SJSA1 (cell line): ENCODE results near the gene USP53. TPM values are rescaled to one million over a fixed set of nuclear protein-coding genes. Genes with fewer than 3 reads are reported as not detected.

Experiments used
- DNase-seq, 2 experiments: peaks; one replicate each; pipeline ENCODE4 v3.0.0-alpha.2; 2015 to 2020; ENCODE audit warnings: low spot score in 2 of 2, low read depth in 1 of 2
- H3K27ac ChIP-seq: fragments of 250-450 bp; sonication (Bioruptor Pico); 2 replicates; pipeline ENCODE4 v1.5.1; 2020; ENCODE audit warnings: mild to moderate bottlenecking, moderate library complexity
- H3K27me3 ChIP-seq: fragments of 250-450 bp; sonication (Bioruptor Pico); replicated peaks from 2 replicates; pipeline ENCODE4 v1.5.1; 2020; ENCODE audit warnings: mild to moderate bottlenecking, moderate library complexity
- H3K36me3 ChIP-seq: fragments of 250-450 bp; sonication (Bioruptor Pico); 2 replicates; pipeline ENCODE4 v1.5.1; 2020; ENCODE audit warnings: mild to moderate bottlenecking
- H3K4me1 ChIP-seq: fragments of 250-450 bp; sonication (Bioruptor Pico); replicated peaks from 2 replicates; pipeline ENCODE4 v1.6.1; 2021; ENCODE audit warnings: mild to moderate bottlenecking
- H3K4me3 ChIP-seq: fragments of 250-450 bp; sonication (Bioruptor Pico); 2 replicates; pipeline ENCODE4 v1.5.1; 2020; ENCODE audit warnings: mild to moderate bottlenecking
- H3K9me3 ChIP-seq: fragments of 250-450 bp; sonication (Bioruptor Pico); replicated peaks from 2 replicates; pipeline ENCODE4 v1.5.1; 2020; ENCODE audit warnings: mild to moderate bottlenecking
- total RNA-seq: library from RNA; depleted of rRNA; stranded (reverse); fragments of >200 nt; shearing (Covaris generic); gene quantifications from 2 replicates; pipeline ENCODE4 v1.2.3, GENCODE V29; 2014

The USP53 gene
- total RNA-seq, 1 experiment from 2014 or later, result 14.7 TPM

DNA sequence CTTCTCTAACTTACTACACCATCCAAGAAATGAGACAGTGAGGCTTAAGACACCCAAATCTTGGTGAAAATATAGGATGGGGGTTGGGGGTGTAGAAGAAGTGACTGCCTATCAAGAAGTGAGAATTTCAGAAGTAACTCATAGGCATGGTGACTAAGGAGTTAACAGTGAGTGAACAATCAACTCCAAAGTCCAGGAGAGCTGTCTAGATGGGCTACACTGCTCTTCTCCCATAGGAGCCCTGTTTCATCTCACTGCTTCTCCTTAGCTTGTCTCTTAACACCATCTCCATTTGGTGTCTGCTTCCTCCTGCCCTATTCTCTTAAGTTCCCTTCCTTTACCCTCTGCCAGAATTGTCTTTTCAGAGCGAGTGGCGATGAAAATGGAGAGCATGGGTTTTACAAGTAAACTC is 86.8 kb downstream of the USP53 start:
- Histone ChIP-seq H3K27me3 (no peaks in the 10 kb centered on the region), H3K9me3 (no peaks in the 10 kb centered on the region), H3K36me3 (peaks cover 28% of the 10 kb centered on the region), H3K4me1 (peaks cover 14% of the 10 kb centered on the region), H3K4me3 (peak overlapping the region; percentile 55), H3K27ac (peak overlapping the region; percentile 63)
- DNase-seq, result peak in 1 of 2 experiments; percentile 8

DNA sequence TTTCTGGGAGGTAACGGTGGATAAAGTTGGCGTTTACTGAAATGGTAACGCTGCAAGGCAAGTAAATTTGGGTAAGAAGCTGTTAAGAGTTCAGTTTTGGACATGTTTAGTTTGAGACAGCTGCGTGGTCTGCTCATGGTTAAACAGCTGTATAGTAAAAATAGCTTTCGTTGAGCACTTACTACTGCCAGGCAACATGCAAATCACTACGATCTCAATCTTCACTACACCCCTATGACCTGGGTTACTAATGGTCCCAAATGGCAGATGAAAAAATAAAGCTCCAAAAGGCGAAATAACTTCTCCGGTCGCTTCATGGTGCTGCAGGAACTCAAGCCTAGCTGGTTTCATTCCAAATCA is 87.2 kb downstream of the USP53 start:
- H3K4me3 ChIP-seq, result peak overlapping the region; percentile 55
- H3K27ac ChIP-seq, result peak overlapping the region; percentile 63
- H3K27me3 ChIP-seq, result no peaks in the 10 kb centered on the region
- H3K36me3 ChIP-seq, result peaks cover 28% of the 10 kb centered on the region
- peaks cover 14% of the 10 kb centered on the region for H3K4me1 ChIP-seq
- no peaks in the 10 kb centered on the region for H3K9me3 ChIP-seq
- DNase-seq, result peak in 1 of 2 experiments; percentile 8

DNA sequence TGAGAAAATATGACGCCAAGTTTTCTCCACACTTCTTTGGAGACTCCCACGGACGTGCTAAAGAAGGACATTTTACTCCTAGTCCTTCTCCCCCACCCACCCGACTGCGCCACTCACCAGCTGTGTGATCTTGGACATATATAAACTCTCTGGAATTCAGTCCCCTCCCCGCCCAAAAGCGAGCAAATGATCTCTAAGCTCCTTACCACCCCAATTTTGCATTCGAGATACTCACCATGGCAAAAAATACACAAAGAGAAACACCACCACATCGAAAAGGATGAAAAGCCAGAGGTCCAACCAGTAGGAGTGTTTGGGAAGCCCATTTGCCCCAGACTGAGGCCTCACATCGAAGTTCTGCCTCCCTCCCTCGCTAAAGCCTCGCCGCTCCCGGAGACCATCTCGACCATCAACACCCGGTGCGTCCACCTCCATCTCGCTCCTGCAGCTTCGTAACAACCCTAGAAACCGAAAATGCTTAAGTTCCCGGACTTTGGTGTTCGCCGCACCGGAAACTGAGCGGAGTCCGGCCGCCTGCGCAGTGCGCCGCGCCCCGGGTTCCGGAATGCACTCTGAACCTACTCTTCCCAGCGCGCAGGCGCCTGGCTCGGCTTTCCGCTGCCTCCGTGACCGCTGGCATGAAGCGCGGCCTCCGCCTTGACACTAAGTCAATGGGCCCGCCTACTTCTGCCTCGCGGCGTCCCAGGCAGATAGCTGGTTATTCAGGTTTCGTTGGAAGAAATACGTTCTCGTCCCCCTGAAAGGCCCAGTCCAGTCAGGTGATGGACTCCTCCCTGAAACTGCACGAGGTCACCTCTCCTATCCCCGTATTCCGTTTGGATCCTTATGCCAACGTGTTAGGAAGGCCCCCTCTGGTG is 87.8 kb downstream of the USP53 start:
- Histone ChIP-seq H3K4me3 (peak overlapping the region; percentile 55), H3K27ac (peak overlapping the region; percentile 63), H3K9me3 (no peaks in the 10 kb centered on the region), H3K36me3 (peaks cover 28% of the 10 kb centered on the region), H3K4me1 (peaks cover 14% of the 10 kb centered on the region), H3K27me3 (peaks cover under 1% of the 10 kb centered on the region; the same call in 1 of the 2 replicates)
- peak; percentile 85 to 92 for DNase-seq

DNA sequence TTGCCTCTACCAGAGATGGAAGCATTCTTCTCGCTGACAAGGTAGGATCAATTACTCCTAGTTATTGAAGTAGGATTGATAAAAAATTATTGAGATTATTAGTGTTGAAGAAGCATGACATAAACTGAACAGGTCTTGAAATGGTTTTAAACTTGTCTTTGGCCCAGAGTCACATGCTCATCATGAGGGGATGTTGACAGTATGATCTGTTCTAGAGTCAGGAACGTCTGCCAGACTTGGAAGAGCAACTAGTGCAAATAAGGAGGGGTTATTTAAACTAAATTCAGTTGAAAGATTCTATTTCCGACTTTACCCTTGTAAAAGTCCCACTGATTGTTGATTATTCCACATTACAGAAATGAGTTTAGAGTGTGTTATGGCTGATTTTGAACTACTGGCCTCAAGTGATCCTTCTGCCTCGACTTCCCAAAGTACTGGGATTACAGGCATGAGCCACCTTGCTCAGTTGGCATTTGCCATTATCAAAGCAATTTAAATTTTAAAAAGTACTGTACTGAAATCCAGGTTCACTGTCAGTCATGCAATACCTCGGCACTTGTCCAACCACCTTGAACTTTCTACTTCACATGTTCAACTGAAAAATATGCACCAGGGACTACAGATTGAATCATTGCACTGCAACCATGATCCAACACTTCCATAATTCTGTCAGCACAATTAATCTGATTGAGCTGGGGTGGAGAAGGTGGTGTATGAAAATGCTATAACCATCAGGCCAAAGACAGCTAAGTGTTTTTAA is 89.7 kb downstream of the USP53 start:
- peaks cover 9% of the 10 kb centered on the region for H3K27me3 ChIP-seq
- H3K27ac ChIP-seq, result no peak overlapping the region
- H3K9me3 ChIP-seq, result no peaks in the 10 kb centered on the region
- peaks cover 12% of the 10 kb centered on the region for H3K36me3 ChIP-seq
- DNase-seq, result no peak
- H3K4me3 ChIP-seq, result no peak overlapping the region
- peaks cover 14% of the 10 kb centered on the region for H3K4me1 ChIP-seq

DNA sequence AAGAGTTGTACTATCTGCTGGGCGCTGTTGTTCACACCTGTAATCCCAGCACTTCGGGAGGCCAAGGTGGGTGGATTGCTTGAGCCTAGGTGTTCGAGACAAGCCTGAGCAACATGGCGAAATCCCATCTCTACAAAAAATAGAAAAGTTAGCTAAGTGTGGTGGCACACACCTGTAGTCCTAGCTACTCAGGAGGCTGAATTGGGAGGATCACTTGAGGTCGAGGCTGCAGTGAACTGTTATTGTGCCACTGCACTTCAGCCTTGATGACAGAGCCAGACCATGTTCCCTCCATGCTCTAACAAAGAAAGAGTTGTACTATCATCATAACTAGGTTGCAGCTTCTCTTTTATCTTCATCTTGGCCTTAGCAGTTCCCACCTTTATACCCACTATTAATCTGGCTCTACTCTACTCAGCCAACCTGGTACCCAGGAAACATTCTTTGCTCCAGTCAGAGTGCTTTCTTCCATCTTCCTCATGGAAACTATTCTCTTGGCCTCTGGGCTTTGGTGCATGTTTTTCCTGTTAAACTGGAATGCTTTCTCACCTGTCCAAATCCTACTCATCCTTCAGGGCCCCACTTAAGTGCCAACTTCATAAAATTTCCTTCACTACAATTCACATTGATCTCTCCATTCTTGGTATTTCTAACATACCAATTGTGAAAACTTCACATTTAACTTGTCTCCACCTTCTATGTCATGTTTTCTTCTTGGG is 91.2 kb downstream of the USP53 start:
- peaks cover 9% of the 10 kb centered on the region for H3K27me3 ChIP-seq
- H3K27ac ChIP-seq, result no peak overlapping the region
- H3K4me3 ChIP-seq, result no peak overlapping the region
- no peak for DNase-seq
- no peaks in the 10 kb centered on the region for H3K9me3 ChIP-seq
- H3K36me3 ChIP-seq, result no peaks in the 10 kb centered on the region
- peaks cover 14% of the 10 kb centered on the region for H3K4me1 ChIP-seq

DNA sequence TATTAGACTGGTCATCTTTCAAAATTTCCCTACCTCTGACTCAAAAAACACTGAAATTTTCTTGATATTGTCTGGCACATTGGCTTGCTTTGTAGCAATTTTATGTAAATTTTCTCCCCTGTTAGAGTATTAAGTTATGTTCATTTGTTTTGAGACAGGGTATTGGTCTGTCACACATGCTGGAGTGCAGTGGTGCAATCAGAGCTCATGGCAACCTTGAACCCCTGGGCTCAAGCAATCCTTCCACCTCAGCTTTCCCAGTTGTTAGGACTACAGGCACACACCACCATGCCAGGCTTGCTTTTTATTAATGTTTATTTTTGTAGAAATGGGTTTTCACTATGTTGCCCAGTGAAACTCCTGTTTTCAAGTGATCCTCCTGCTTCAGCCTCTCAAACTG is 91.9 kb downstream of the USP53 start:
- no peaks in the 10 kb centered on the region for H3K9me3 ChIP-seq
- no peak for DNase-seq
- no peak overlapping the region for H3K4me3 ChIP-seq
- no peaks in the 10 kb centered on the region for H3K36me3 ChIP-seq
- no peak overlapping the region for H3K27ac ChIP-seq
- peaks cover 9% of the 10 kb centered on the region for H3K27me3 ChIP-seq
- peaks cover 7% of the 10 kb centered on the region for H3K4me1 ChIP-seq

DNA sequence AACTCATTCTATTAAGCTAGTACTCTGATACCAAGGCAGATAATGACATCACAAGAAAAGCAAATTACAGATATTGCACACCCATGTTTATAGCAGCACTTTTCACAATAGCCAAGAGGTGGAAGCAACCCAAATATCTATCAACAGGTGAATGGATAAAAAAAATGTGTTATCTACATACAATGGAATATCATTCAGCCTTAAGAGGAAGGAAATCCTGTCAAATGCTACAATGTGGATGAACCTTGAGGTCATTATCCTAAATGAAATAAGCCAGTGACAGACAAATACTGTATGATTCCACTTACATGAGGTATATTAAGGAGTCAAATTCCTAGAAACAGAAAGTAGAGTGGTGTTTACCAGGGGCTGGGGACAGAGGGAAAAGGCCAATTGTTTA is 95.1 kb downstream of the USP53 start:
- Histone ChIP-seq H3K4me3 (no peak overlapping the region), H3K27me3 (peaks cover 9% of the 10 kb centered on the region), H3K9me3 (no peaks in the 10 kb centered on the region), H3K4me1 (no peaks in the 10 kb centered on the region), H3K36me3 (no peaks in the 10 kb centered on the region), H3K27ac (no peak overlapping the region)
- no peak for DNase-seq

DNA sequence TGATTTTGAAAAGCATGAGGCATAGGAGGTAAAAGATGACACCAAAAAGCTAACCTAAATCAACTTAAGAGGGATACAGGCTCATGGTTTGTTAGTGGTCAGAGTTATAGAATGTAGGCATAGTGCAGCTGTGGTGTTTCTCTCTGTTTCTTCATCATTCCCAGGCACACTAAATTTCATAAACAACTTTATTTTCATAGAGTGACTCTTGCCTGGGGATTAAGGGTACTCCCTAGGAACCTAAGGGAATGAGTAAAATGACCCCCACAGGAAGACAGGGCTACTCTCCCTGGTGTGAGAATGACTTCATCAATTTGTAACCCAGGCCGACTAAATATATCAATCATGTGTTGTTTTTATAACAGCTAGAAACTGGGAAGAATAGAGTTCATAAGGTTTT is 98.3 kb downstream of the USP53 start:
- no peaks in the 10 kb centered on the region for H3K4me1 ChIP-seq

DNA sequence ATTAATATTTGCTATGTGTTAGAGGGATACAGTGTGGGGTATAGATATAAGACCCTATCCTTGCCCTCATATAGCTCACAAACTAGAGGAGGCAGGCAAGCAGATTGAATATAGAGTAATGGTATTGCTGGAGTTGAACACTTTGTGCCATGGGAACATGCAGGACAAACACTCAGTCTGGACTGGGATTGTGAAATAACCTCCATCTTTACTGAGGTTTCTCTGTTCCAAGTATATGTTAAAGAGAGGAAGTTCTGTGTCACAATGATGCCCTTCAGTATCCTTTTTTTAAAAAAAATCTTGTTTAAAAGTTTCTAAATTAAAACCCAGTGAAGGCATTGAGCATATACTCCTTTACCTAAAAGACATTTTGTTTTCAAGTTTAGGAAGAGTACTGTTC is 100.7 kb downstream of the USP53 start:
- H3K4me1 ChIP-seq, result no peaks in the 10 kb centered on the region
- no peaks in the 10 kb centered on the region for H3K36me3 ChIP-seq
- peaks cover 2% of the 10 kb centered on the region; the same call in 1 of the 2 replicates for H3K27me3 ChIP-seq
- H3K9me3 ChIP-seq, result no peaks in the 10 kb centered on the region
- no peak overlapping the region for H3K4me3 ChIP-seq
- no peak for DNase-seq
- H3K27ac ChIP-seq, result no peak overlapping the region

More for the DNA sequence above, 98.3 kb downstream of the USP53 start:
- H3K27me3 ChIP-seq, result peaks cover 4% of the 10 kb centered on the region
- no peak overlapping the region for H3K27ac ChIP-seq
- no peaks in the 10 kb centered on the region for H3K9me3 ChIP-seq
- H3K4me3 ChIP-seq, result no peak overlapping the region
- H3K36me3 ChIP-seq, result no peaks in the 10 kb centered on the region
- no peak for DNase-seq

DNA sequence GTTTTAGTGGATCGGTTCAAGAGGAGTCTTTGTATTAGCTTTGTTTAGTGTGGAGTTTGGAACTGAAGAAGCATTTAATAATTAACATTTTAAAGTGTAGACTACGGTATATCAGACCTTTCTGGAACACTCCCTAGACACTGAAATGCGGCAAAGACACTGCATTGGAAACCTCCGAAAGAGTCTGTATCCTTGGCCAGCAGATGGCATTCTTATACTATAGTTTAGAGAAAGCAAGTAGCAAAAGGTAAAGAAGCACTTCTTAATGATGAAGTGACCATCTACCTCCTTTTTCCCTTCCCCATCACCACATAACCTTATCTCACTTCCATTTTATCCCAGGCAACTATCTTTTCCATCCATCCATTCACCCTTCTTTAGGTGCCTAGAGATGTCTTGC is 101.8 kb downstream of the USP53 start:
- H3K36me3 ChIP-seq, result no peaks in the 10 kb centered on the region
- no peaks in the 10 kb centered on the region for H3K4me1 ChIP-seq
- peak in 1 of 2 experiments; percentile 28 for DNase-seq
- H3K4me3 ChIP-seq, result no peak overlapping the region
- no peak overlapping the region for H3K27ac ChIP-seq
- H3K27me3 ChIP-seq, result peaks cover 2% of the 10 kb centered on the region; the same call in 1 of the 2 replicates
- no peaks in the 10 kb centered on the region for H3K9me3 ChIP-seq

DNA sequence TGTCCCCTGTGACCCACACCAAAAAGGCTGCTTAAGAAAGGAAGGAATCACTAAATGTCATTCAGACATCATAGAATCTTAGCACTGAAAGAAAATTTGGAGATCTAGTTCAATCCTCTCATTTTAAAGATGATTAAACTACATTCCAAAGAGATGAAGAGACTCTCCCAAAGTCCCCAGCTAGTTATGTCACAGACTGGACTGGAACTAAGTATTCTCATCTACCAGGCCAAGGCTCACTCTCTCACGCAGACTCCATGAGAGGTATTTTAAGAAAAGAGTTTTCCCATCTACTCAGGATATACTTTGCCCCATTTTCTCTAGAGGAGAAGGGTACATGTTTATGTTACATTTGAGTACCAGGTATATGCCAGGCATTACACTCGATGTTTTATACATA is 102.5 kb downstream of the USP53 start:
- no peaks in the 10 kb centered on the region for H3K9me3 ChIP-seq
- no peaks in the 10 kb centered on the region for H3K36me3 ChIP-seq
- DNase-seq, result no peak
- no peak overlapping the region for H3K4me3 ChIP-seq
- no peak overlapping the region for H3K27ac ChIP-seq
- H3K4me1 ChIP-seq, result no peaks in the 10 kb centered on the region
- peaks cover 7% of the 10 kb centered on the region; the same call in 1 of the 2 replicates for H3K27me3 ChIP-seq

DNA sequence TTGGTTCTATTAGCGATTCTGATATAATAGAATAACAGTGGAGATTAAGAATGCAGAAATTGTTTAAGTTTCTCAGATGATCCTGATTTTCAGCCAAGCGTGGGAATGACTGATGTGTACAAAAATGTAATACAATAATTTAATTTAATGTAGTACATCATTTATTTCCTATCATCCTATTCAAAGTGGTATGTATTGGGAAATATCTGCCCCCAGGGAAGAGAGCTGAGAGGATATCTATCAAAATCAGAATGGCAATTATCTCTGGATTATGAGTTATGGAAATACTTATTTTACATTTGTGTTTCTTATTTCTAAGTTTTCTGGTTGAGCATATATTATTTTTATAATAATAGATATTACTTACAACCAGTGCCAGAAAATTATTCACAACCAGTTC is 105.5 kb downstream of the USP53 start:
- H3K9me3 ChIP-seq, result no peaks in the 10 kb centered on the region
- no peak for DNase-seq
- no peaks in the 10 kb centered on the region for H3K36me3 ChIP-seq
- peaks cover 8% of the 10 kb centered on the region; the same call in 1 of the 2 replicates for H3K27me3 ChIP-seq
- H3K27ac ChIP-seq, result no peak overlapping the region
- H3K4me1 ChIP-seq, result no peaks in the 10 kb centered on the region
- no peak overlapping the region for H3K4me3 ChIP-seq

DNA sequence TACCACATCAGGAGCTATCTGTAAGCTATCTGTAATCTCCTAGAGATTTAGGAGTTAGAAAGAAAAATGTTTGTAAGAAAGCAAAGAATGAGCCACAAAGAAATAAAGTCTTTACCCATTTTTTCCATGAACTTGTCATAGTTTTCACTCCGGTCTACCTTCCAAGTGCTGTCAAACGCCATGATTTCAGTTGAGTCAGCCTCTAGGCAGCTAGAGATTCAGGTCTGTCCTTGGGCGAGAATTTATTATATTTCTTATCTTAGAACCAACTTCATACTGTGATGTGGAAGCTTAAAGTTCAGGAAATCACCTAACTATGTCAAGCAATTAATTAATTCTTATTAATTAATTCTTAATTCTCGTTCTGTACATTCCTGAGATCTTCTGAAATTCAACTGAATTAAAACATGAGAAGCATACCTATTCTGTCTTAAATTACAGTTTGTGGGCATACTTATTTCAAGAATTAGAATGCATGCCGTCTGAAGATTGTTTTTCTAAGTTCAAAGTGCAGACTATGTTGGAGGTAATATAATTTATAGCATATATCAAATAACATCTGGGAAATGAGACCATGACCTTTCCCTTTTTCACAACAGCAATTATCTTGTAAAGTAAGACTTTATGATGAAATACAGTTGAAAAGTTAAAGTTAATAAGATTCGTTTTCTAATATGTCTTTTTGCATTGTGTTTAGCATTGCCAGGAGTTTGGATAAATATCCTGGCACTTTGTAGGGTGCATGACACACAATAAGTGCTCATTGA is 109.6 kb downstream of the USP53 start, which contains the start of gene FABP2:
Gene FABP2 (minus strand): TSS at position 218 of the 767 bp plus-strand sequence. CDS start 36 bp downstream, at position 182.
- no peaks in the 10 kb centered on the region for H3K36me3 ChIP-seq
- no peaks in the 10 kb centered on the region for H3K9me3 ChIP-seq
- peaks cover 8% of the 10 kb centered on the region; the same call in 1 of the 2 replicates for H3K27me3 ChIP-seq
- H3K4me3 ChIP-seq, result no peak within 1 kb of the TSS
- H3K27ac ChIP-seq, result no peak within 1 kb of the TSS
- no peak for DNase-seq
- H3K4me1 ChIP-seq, result no peaks in the 10 kb centered on the region
